ENCODE results near the gene RRP1.
A peak's percentile ranks its signal among the peaks of the same experiment; 100 is the strongest.

RRP1 gene

GRCh38 chr21:43845386-43845785 is 56.0 kb downstream of the RRP1 start:
- no peak overlapping the region for H3K4me3 Mint-ChIP-seq
- ATAC-seq, result no peak

GRCh38 chr21:43846430-43846829 is 57.1 kb downstream of the RRP1 start:
- H3K36me3 Mint-ChIP-seq, result no peaks in the 10 kb centered on the region
- ATAC-seq, result no peak
- no peak overlapping the region for H3K4me3 Mint-ChIP-seq
- DNase-seq (ENCODE audit: low spot score in 2 of 2), result no peak
- H3K27ac Mint-ChIP-seq, result no peak overlapping the region
- peaks cover 15% of the 10 kb centered on the region for H3K4me1 Mint-ChIP-seq
- no peaks in the 10 kb centered on the region for H3K9me3 Mint-ChIP-seq

More at GRCh38 chr21:43845386-43845785, 56.0 kb downstream of the RRP1 start:
- H3K4me1 Mint-ChIP-seq, result peaks cover 15% of the 10 kb centered on the region
- no peak overlapping the region for H3K27ac Mint-ChIP-seq
- H3K9me3 Mint-ChIP-seq, result no peaks in the 10 kb centered on the region
- DNase-seq (ENCODE audit: low spot score in 2 of 2), result no peak
- no peaks in the 10 kb centered on the region for H3K36me3 Mint-ChIP-seq

GRCh38 chr21:43847301-43847700 is 57.9 kb downstream of the RRP1 start:
- ATAC-seq (no peak), DNase-seq (ENCODE audit: low spot score in 2 of 2) (no peak)
- H3K36me3 Mint-ChIP-seq, result no peaks in the 10 kb centered on the region
- no peak overlapping the region for H3K4me3 Mint-ChIP-seq
- no peaks in the 10 kb centered on the region for H3K9me3 Mint-ChIP-seq
- peaks cover 13% of the 10 kb centered on the region for H3K4me1 Mint-ChIP-seq
- H3K27ac Mint-ChIP-seq, result no peak overlapping the region

DNA sequence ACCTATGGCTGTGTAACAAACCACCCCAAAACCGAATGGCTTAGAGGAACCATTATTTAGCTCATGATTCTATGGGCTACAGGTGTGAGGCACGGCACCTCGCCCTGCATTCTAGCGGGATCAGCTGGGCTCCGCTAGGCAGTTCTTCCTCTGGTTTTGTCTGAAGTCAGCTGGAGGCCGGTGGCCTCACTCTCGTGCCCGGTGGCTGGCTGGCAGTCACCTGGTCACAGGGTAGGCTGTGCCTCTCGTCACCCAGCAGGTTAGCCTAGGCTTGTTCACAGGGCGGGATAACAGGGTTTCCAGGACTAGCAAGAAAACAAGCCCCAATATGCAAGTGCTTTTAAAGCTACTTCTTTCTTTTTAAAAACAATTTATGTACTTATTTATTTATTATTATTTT is 59.4 kb downstream of the RRP1 start:
- DNase-seq (ENCODE audit: low spot score in 2 of 2) (no peak), ATAC-seq (no peak)
- Mint-ChIP-seq H3K4me3 (no peak overlapping the region), H3K36me3 (no peaks in the 10 kb centered on the region), H3K9me3 (no peaks in the 10 kb centered on the region), H3K27ac (no peak overlapping the region), H3K4me1 (peaks cover 7% of the 10 kb centered on the region)

DNA sequence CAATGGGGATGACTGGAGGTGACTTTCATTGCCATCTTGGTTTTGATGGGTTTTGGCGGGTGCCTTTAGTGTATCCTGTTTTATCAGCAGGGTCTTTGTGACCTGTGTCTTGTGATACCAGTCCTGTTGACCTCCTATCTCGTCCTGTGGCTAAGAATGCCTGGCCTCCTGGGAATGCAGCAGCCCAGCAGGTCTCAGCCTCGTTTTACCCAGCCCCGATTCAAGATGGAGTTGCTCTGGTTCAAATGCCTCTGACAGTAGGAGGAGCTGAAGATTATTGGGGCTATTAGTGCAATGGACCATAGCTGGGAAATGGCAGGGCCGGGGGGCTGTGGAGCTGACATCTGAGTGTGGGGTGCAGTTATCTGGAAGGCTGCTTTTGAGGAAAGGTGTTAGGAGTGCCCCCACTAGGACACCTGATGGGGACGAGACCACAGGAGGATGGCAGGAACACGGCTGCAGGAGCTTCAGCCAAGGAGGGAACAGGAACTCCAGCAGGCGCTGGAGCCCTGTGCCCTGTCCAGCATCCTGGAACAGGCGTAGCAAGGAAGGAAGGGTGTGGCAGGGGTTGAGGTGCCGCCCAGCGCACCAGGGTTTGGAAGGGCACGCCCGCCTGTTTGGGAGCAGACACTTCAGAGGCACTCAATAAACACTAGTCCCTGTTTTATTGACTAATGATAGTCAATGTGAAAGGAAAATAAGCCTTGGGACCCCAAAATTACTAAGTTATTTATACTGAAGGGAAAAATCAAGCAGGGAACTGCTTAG is 60.3 kb downstream of the RRP1 start:
- ATAC-seq (no peak), DNase-seq (ENCODE audit: low spot score in 2 of 2) (no peak)
- Mint-ChIP-seq H3K4me3 (no peak overlapping the region), H3K9me3 (no peaks in the 10 kb centered on the region), H3K36me3 (no peaks in the 10 kb centered on the region), H3K4me1 (peaks cover 9% of the 10 kb centered on the region), H3K27ac (no peak overlapping the region)

DNA sequence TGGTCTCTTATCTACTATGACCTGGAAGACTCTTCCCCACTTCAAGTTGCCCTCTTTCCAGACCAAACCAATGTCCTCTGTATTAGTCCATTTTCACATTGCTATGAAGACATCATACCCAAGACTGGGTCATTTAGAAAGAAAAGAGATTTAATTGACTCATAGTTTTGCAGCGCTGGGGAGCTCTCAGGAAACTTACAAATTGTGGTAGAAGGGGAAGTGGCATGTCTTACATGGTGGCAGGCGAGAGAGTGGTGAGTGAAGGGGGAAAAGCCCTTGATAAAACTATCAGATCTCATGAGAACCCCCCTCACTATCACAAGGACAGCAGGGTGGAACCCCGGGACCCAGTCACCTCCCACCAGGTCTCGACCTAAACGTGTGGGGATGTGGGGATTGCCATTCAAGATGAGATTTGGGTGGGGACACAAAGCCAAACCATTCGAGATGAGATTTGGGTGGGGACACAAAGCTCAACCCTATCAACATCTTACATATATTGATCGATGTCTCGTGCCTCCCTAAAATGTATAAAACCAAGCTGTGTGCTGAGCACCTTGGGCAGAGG is 61.4 kb downstream of the RRP1 start:
- DNase-seq (ENCODE audit: low spot score in 2 of 2) (no peak), ATAC-seq (peak; percentile 57)
- H3K36me3 Mint-ChIP-seq, result no peaks in the 10 kb centered on the region
- H3K27ac Mint-ChIP-seq, result no peak overlapping the region
- H3K9me3 Mint-ChIP-seq, result no peaks in the 10 kb centered on the region
- H3K4me3 Mint-ChIP-seq, result no peak overlapping the region
- peaks cover 20% of the 10 kb centered on the region for H3K4me1 Mint-ChIP-seq

- no peak overlapping the region for H3K27ac Mint-ChIP-seq
- H3K9me3 Mint-ChIP-seq, result no peaks in the 10 kb centered on the region
These were observed 62.2 kb downstream of the RRP1 start for GRCh38 chr21:43851593-43851992.

GRCh38 chr21:43853851-43854772 is 64.7 kb downstream of the RRP1 start:
- H3K4me3 Mint-ChIP-seq, result peak overlapping the region; percentile 52

More at GRCh38 chr21:43851593-43851992, 62.2 kb downstream of the RRP1 start:
- Mint-ChIP-seq H3K4me3 (no peak overlapping the region), H3K4me1 (peaks cover 24% of the 10 kb centered on the region), H3K36me3 (no peaks in the 10 kb centered on the region)
- ATAC-seq (no peak), DNase-seq (ENCODE audit: low spot score in 2 of 2) (no peak)

More at GRCh38 chr21:43853851-43854772, 64.7 kb downstream of the RRP1 start:
- Mint-ChIP-seq H3K9me3 (no peaks in the 10 kb centered on the region), H3K36me3 (no peaks in the 10 kb centered on the region), H3K4me1 (peaks cover 24% of the 10 kb centered on the region), H3K27ac (no peak overlapping the region)
- no peak for DNase-seq (ENCODE audit: low spot score in 2 of 2)
- no peak for ATAC-seq
